H1 (cell line): ENCODE measurements around the gene ZNF200. TPM values are rescaled to one million over a fixed set of nuclear protein-coding genes. Genes with fewer than 3 reads are reported as not detected.

Experiments used
- BRCA1 ChIP-seq: IDR thresholded peaks from 2 replicates; pipeline ENCODE4 v1.6.1; 2012; ENCODE audit warnings: low read depth, low read length, improper control_type of control experiment
- MAFK ChIP-seq: IDR thresholded peaks from 2 replicates; pipeline ENCODE4 v1.6.1; 2012; ENCODE audit warnings: low read depth, mild to moderate bottlenecking, improper control_type of control experiment, low read length
- RXRA ChIP-seq: IDR thresholded peaks from 2 replicates; pipeline ENCODE4 v1.6.1; 2011; ENCODE audit warnings: low read depth, mild to moderate bottlenecking, low read length, moderate library complexity; ENCODE audit not compliant: insufficient read depth
- SIX5 ChIP-seq: IDR thresholded peaks from 2 replicates; pipeline ENCODE4 v1.6.1; 2011; ENCODE audit warnings: mild to moderate bottlenecking, low read depth, low read length
- polyA plus RNA-seq, 7 experiments: library from polyadenylated mRNA; depleted of rRNA in 3 of 7; stranded (reverse) in 5 of 7; unstranded in 2 of 7; fragments of >200 nt in 5 of 7; fragments of 200-250 nt in 2 of 7; gene quantifications; 1 replicate in 5 of 7; 2 replicates in 1 of 7; 4 replicates in 1 of 7; pipeline versions ENCODE4 v1.2.1 to v1.2.3, GENCODE V29; 2011 to 2013; ENCODE audit warnings: missing spikeins in 2 of 7, mixed read lengths in 2 of 7
- total RNA-seq: library from RNA; stranded (reverse); fragmentation: NEBNext Ultra II Directional; extraction: Animal tissue kit (Norgen Biotek cat#: 25700); gene quantifications from 2 replicates; pipeline ENCODE4 v1.2.1, GENCODE V29; 2021

ZNF200 gene
- total and polyA plus RNA-seq, 2 of the 8 experiments (the other 6 are each of a cell fraction or from before 2014, with no cell fraction given): 2.7 to 9.9 TPM

- TF ChIP-seq MAFK (no peak), SIX5 (no peak), RXRA (no peak), BRCA1 (no peak)
Measured at GRCh38 chr16:3282103-3282729, 47.3 kb upstream of the ZNF200 start (continued).
